Upper lobe of left lung (tissue), 4 donors: ENCODE results near the gene ENDOV.

Experiments used
- CTCF ChIP-seq, 6 experiments: fragments of 450-650 bp in 4 of 6; fragments of 200-600 bp in 2 of 6; sonication (generic) in 2 of 6; IDR thresholded peaks; one replicate each; pipeline ENCODE4 v1.5.1; 2016 to 2019; ENCODE audit warnings: antibody characterized with exemption in 6 of 6
- EP300 ChIP-seq, 4 donors: sonication (generic); formaldehyde crosslinking; IDR thresholded peaks; one replicate each; pipeline ENCODE4 v1.5.1; 2017; ENCODE audit warnings: antibody characterized with exemption in 4 of 4, control low read depth in 2 of 4
- POLR2A ChIP-seq, 4 donors: fragments of 450-650 bp; IDR thresholded peaks; one replicate each; pipeline ENCODE4 v1.5.1; 2016 to 2017; ENCODE audit warnings: antibody characterized with exemption in 4 of 4, mild to moderate bottlenecking in 2 of 4
- POLR2AphosphoS5 ChIP-seq, 2 donors: sonication (generic); formaldehyde crosslinking; IDR thresholded peaks; one replicate each; pipeline ENCODE4 v1.5.1; 2017; ENCODE audit warnings: antibody characterized with exemption in 2 of 2

GRCh38 chr17:80446645-80447405, 31.9 kb downstream of the ENDOV start:
- TF ChIP-seq POLR2AphosphoS5 (IDR thresholded peaks at IDR 0.05) (no peak), CTCF (IDR thresholded peaks at IDR 0.05) (no peak), POLR2A (IDR thresholded peaks at IDR 0.05) (no peak), EP300 (IDR thresholded peaks at IDR 0.05) (no peak)
